Measurements from ENCODE around the gene SEZ6.

DNA sequence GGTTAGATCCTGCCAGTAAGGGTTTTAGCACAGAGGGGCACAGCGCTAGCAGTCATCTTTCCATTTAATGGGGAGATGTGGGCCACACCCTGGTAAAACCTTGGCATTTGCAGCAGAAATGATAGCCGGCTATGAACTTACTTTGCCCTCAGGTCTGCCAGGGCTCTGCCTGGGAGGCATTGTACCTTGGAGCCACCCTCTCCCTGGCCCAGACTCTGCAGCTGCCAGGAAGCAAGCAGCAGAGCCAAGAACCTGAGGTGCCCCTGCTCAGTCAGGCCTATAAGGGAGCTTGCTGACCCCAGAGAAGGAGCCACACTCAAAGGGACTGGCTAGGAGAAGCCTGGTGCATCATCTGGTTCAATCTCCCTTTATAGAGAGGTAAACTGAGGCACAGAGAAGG, 30.8 kb downstream of the SEZ6 start:
- no peak for TF ChIP-seq EZH2phosphoT487 (IDR thresholded peaks at IDR 0.05; ENCODE audit: low read length)
- TF ChIP-seq, protein P1, sequence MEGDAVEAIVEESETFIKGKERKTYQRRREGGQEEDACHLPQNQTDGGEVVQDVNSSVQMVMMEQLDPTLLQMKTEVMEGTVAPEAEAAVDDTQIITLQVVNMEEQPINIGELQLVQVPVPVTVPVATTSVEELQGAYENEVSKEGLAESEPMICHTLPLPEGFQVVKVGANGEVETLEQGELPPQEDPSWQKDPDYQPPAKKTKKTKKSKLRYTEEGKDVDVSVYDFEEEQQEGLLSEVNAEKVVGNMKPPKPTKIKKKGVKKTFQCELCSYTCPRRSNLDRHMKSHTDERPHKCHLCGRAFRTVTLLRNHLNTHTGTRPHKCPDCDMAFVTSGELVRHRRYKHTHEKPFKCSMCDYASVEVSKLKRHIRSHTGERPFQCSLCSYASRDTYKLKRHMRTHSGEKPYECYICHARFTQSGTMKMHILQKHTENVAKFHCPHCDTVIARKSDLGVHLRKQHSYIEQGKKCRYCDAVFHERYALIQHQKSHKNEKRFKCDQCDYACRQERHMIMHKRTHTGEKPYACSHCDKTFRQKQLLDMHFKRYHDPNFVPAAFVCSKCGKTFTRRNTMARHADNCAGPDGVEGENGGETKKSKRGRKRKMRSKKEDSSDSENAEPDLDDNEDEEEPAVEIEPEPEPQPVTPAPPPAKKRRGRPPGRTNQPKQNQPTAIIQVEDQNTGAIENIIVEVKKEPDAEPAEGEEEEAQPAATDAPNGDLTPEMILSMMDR (IDR thresholded peaks at IDR 0.05; ENCODE audit: low read length) = no peak

Data from MM.1S (cell line).